ENCODE measurements around the gene RGS16. TPM values are rescaled to one million over a fixed set of nuclear protein-coding genes. Genes with fewer than 3 reads are reported as not detected.

The RGS16 gene
- total RNA-seq, 1 experiment from 2014 or later = 0.23 TPM

- Histone ChIP-seq H3K27ac (ENCODE audit: low read length) (no peak overlapping the region), H3K36me3 (ENCODE audit: control insufficient read depth, insufficient read depth, low read length) (no peaks in the 10 kb centered on the region), H3K4me3 (ENCODE audit: low read depth in 2 of 2, low read length in 2 of 2) (no peak overlapping the region), H3K4me1 (ENCODE audit: control insufficient read depth, insufficient read depth, low read length) (no peaks in the 10 kb centered on the region), H3K9me3 (ENCODE audit: control insufficient read depth, insufficient read depth, low read depth, low read length) (no peaks in the 10 kb centered on the region), H3K27me3 (ENCODE audit: control insufficient read depth, insufficient read depth, low read length) (no peaks in the 10 kb centered on the region)
- CTCF ChIA-PET = no interaction called here
- no TSS peak for BruUV-seq (replicated peaks)
- in situ Hi-C loops (cut with HindIII; ENCODE audit: low pct_unique_long_range_greater_than_20kb, low sequenced_read_pairs) (no loop called here), intact Hi-C loops (cut with micrococcal nuclease; ENCODE audit: unreplicated experiment) (no loop called here)
- no peak for TF ChIP-seq TCF7L2 (IDR thresholded peaks at IDR 0.05; ENCODE audit: low read depth, low read length)
- TF ChIP-seq REST (IDR thresholded peaks at IDR 0.05; ENCODE audit: insufficient read depth in 1 of 2, low read depth in 2 of 2, low read length in 1 of 2) = no peak
- TF ChIP-seq CTCF (IDR thresholded peaks at IDR 0.05) = no peak
- no peak for TF ChIP-seq SIN3A (IDR thresholded peaks at IDR 0.05; ENCODE audit: borderline replicate concordance, insufficient read depth, low read depth, low read length)
- no peak for TF ChIP-seq POLR2AphosphoS5 (IDR thresholded peaks at IDR 0.05; ENCODE audit: low read depth, low read length)
- POLR2A ChIA-PET = no interaction called here
- ATAC-seq = no peak
- no peak for DNase-seq (ENCODE audit: low read depth, low spot score)
Measured at GRCh38 chr1:182549811-182550210, 54.4 kb downstream of the RGS16 start.

DNA sequence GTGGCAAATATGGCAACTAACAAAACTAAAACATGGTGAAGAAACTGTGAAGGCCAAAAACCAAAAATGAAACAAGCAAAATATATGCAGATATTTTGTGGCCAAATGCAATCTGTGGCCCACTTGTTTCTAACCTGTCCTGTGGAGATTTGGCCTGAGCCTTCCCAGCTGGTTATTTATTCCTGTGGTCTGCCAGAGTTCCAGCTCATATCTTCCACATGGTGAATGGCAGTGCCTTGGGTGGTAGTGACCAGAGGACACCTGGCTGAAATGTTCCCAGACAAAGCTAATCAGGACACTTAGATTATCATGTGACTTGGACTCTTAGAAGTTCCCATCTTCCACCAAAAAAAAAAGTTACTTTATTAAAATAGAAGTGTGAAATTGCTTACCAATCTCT is 54.8 kb downstream of the RGS16 start:
- Histone ChIP-seq H3K4me3 (ENCODE audit: low read depth in 2 of 2, low read length in 2 of 2) (no peak overlapping the region), H3K36me3 (ENCODE audit: control insufficient read depth, insufficient read depth, low read length) (no peaks in the 10 kb centered on the region), H3K9me3 (ENCODE audit: control insufficient read depth, insufficient read depth, low read depth, low read length) (no peaks in the 10 kb centered on the region), H3K4me1 (ENCODE audit: control insufficient read depth, insufficient read depth, low read length) (no peaks in the 10 kb centered on the region), H3K27ac (ENCODE audit: low read length) (no peak overlapping the region), H3K27me3 (ENCODE audit: control insufficient read depth, insufficient read depth, low read length) (no peaks in the 10 kb centered on the region)
- CTCF ChIA-PET = no interaction called here
- ATAC-seq (no peak), DNase-seq (ENCODE audit: low read depth, low spot score) (no peak)
- in situ Hi-C loops (cut with HindIII; ENCODE audit: low pct_unique_long_range_greater_than_20kb, low sequenced_read_pairs) (no loop called here), intact Hi-C loops (cut with micrococcal nuclease; ENCODE audit: unreplicated experiment) (no loop called here)
- BruUV-seq (replicated peaks) = no TSS peak
- no peak for TF ChIP-seq CTCF (IDR thresholded peaks at IDR 0.05)
- no peak for TF ChIP-seq SIN3A (IDR thresholded peaks at IDR 0.05; ENCODE audit: borderline replicate concordance, insufficient read depth, low read depth, low read length)
- TF ChIP-seq POLR2AphosphoS5 (IDR thresholded peaks at IDR 0.05; ENCODE audit: low read depth, low read length) = no peak
- TF ChIP-seq REST (IDR thresholded peaks at IDR 0.05; ENCODE audit: insufficient read depth in 1 of 2, low read depth in 2 of 2, low read length in 1 of 2) = no peak
- no peak for TF ChIP-seq TCF7L2 (IDR thresholded peaks at IDR 0.05; ENCODE audit: low read depth, low read length)
- POLR2A ChIA-PET = no interaction called here

Other genes starting within 250 kb of the RGS16 start
- gene GLUL, start 212.6 kb downstream of the RGS16 start, total RNA-seq (2021; ENCODE audit: unreplicated experiment) = 55.2 TPM
- not detected for gene TEDDM1, start 203.7 kb downstream of the RGS16 start, total RNA-seq (2021; ENCODE audit: unreplicated experiment)
- not detected for gene RGSL1, start 154.2 kb downstream of the RGS16 start, total RNA-seq (2021; ENCODE audit: unreplicated experiment)
- 1.2 TPM for gene RNASEL, start 15.1 kb downstream of the RGS16 start, total RNA-seq (2021; ENCODE audit: unreplicated experiment)
- not detected for gene RGS8, start 80.2 kb upstream of the RGS16 start, total RNA-seq (2021; ENCODE audit: unreplicated experiment)
- 0.90 TPM for gene NPL, start 185.4 kb upstream of the RGS16 start, total RNA-seq (2021; ENCODE audit: unreplicated experiment)
- gene DHX9, start 235.0 kb upstream of the RGS16 start, total RNA-seq (2021; ENCODE audit: unreplicated experiment) = 180 TPM